ENCODE measurements around the gene ADD1. TPM values are rescaled to one million over a fixed set of nuclear protein-coding genes. Genes with fewer than 3 reads are reported as not detected.

ADD1 gene
- total and polyA plus RNA-seq, 2 donors (not counting 1 experiment from before 2014, with no cell fraction given) = 164 to 171 TPM

DNA sequence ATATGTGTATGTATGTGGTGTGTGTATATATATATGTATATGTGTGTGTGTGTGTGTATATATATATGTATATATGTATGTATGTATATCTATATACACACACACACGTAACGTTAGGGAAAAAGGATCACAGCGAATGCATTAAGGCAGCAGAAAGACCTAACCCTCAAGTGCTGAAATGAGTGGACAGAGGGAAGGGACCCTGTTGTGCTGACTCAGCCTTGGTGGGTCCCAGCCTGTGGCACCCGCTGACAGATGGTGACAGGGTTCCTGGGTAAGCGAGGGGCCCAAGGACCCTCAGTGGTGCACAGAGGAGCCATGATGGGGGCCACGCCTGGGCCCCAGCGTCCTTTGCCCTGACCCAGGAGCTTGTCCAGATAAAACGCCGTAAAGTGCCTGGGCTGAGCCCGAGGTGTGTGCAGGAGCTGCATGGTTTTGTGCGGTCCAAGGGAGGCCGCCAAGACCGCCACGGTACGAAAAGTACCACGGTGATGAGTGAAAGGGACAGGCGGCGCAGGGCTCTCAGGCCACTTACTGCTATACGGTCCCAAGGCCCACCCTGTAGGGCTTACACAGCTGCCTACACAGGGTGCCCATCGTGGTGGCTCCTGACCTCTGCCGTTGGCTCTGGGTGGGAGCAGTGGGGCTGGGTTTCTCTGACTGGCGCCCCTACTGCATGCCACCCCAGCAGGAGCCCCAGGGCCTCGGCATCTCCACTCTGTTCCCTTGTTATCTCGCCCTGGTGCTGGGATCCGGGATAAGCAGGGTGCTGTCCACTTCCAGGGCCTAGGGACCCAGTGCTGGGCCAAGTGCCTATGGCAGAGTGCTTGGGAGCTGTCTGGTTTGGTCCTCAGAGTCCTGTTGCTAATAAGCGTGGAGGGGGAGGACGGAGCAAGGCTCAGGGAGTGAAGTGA, 40.8 kb upstream of the ADD1 start:
- TF ChIP-seq CTCF (conservative IDR thresholded peaks at IDR 0.05 in 1 of 2, IDR thresholded peaks at IDR 0.05 in 1 of 2; ENCODE audit: low read depth in 1 of 2, low read length in 2 of 2) (no peak), EZH2 (IDR thresholded peaks at IDR 0.05; ENCODE audit: low read length, missing control alignments) (no peak)
- no peaks in the 10 kb centered on the region for H3K27me3 ChIP-seq (ENCODE audit: control insufficient read depth, insufficient read depth, low read length)
- H3K4me1 ChIP-seq (ENCODE audit: control insufficient read depth, extremely low read depth, insufficient read depth, low read length) = peaks cover 29% of the 10 kb centered on the region
- H3K36me3 ChIP-seq (ENCODE audit: control insufficient read depth, insufficient read depth, low read length) = peaks cover 4% of the 10 kb centered on the region
- no peaks in the 10 kb centered on the region for H3K9me3 ChIP-seq (ENCODE audit: control insufficient read depth, insufficient read depth, low read depth, low read length)
- no peak overlapping the region for H2AFZ ChIP-seq (ENCODE audit: low read length)
- H3K27ac ChIP-seq (ENCODE audit: insufficient read depth, low read length) = no peak overlapping the region
- no peak overlapping the region for H3K4me2 ChIP-seq (ENCODE audit: extremely low read depth, insufficient read depth, low read length)
- H3K4me3 ChIP-seq (replicated peaks in 1 of 4; ENCODE audit: control extremely low read depth in 1 of 4, insufficient read depth in 1 of 4, low read depth in 3 of 4, low read length in 4 of 4) = no peak overlapping the region
- H4K20me1 ChIP-seq (ENCODE audit: control insufficient read depth, extremely low read depth, insufficient read depth, low read length) = no peaks in the 10 kb centered on the region
- H3K9ac ChIP-seq (ENCODE audit: insufficient read depth, low read length) = no peak overlapping the region
- no peak for DNase-seq (ENCODE audit: low read depth in 2 of 2)
- H3K79me2 ChIP-seq (ENCODE audit: control insufficient read depth, insufficient read depth, low read length) = peaks cover 5% of the 10 kb centered on the region

DNA sequence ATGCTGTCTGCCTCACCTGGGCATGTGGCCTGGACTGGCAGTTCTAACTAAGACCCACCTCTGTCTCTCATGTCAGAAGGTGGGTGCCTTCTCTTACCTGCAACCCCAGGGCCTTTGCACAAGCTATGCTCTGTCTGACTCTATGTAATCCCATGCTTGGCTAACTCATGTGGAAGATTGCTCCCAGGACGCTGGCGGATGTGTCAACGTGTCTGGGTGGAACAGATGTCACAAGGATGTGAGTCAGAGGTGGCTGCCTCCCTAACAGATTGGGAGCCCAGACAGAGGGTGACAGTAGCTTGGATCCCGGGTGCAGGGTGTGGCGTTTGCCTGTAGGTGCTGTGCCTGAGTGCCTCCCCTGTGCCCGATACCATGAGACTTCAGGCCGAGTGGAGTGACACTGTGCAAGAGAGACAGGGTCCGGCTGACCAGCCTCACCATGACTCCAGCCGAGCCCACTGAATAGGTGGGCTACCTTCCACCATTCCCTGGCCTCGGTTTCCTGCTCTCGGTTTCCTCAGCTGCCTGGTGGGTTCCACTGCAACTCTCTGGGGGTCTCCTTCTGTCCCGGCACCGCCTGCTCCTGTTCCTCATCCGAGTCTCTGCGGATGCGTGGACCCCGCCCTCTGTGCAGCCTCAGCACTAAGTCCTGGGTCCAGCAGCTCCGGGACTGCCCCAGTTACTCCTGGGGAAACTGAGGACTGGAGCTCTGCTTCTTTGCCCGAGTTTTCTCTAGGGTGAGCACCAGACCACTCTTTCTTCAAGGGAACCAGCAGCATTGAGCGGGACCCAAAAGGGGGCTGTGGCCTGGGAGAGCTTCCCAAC, 39.8 kb upstream of the ADD1 start:
- peaks cover 5% of the 10 kb centered on the region for H3K79me2 ChIP-seq (ENCODE audit: control insufficient read depth, insufficient read depth, low read length)
- H3K4me3 ChIP-seq (replicated peaks in 1 of 4; ENCODE audit: control extremely low read depth in 1 of 4, insufficient read depth in 1 of 4, low read depth in 3 of 4, low read length in 4 of 4) = no peak overlapping the region
- TF ChIP-seq CTCF (conservative IDR thresholded peaks at IDR 0.05 in 1 of 2, IDR thresholded peaks at IDR 0.05 in 1 of 2; ENCODE audit: low read depth in 1 of 2, low read length in 2 of 2) (no peak), EZH2 (IDR thresholded peaks at IDR 0.05; ENCODE audit: low read length, missing control alignments) (no peak)
- peaks cover 26% of the 10 kb centered on the region for H3K4me1 ChIP-seq (ENCODE audit: control insufficient read depth, extremely low read depth, insufficient read depth, low read length)
- no peaks in the 10 kb centered on the region for H4K20me1 ChIP-seq (ENCODE audit: control insufficient read depth, extremely low read depth, insufficient read depth, low read length)
- no peaks in the 10 kb centered on the region for H3K27me3 ChIP-seq (ENCODE audit: control insufficient read depth, insufficient read depth, low read length)
- DNase-seq (ENCODE audit: low read depth in 2 of 2) = no peak
- H2AFZ ChIP-seq (ENCODE audit: low read length) = no peak overlapping the region
- H3K36me3 ChIP-seq (ENCODE audit: control insufficient read depth, insufficient read depth, low read length) = peaks cover 4% of the 10 kb centered on the region
- H3K9me3 ChIP-seq (ENCODE audit: control insufficient read depth, insufficient read depth, low read depth, low read length) = no peaks in the 10 kb centered on the region
- no peak overlapping the region for H3K4me2 ChIP-seq (ENCODE audit: extremely low read depth, insufficient read depth, low read length)
- H3K9ac ChIP-seq (ENCODE audit: insufficient read depth, low read length) = no peak overlapping the region
- no peak overlapping the region for H3K27ac ChIP-seq (ENCODE audit: insufficient read depth, low read length)

DNA sequence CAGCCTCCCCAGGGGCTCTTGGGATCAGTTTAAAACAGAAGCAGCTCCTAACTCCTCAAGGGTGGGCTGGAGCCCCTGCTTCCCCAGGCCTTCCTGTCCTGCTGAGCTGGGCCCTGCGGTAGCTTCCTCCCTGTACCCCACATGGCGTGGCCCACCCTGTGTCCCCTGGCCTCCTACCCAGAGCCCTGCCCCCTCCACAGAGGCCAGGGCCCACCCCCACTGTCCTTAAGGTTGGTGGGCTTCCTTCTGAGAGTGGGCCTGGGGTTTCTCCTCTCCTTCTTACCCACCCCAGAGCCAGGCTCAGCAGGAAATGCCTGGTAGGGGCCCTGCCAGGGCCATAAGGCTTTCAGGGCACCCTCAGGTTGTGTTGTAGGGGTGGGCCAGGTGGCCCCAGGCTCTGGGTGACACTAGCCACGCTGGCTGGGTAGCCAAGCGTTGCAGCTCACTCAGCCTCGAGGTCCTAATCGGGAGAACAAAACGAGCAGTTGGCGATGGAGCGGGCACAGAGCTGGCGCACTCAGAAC, 39.1 kb upstream of the ADD1 start:
- H3K36me3 ChIP-seq (ENCODE audit: control insufficient read depth, insufficient read depth, low read length) = peaks cover 4% of the 10 kb centered on the region
- no peak for DNase-seq (ENCODE audit: low read depth in 2 of 2)
- no peak overlapping the region for H2AFZ ChIP-seq (ENCODE audit: low read length)
- no peak overlapping the region for H3K4me3 ChIP-seq (replicated peaks in 1 of 4; ENCODE audit: control extremely low read depth in 1 of 4, insufficient read depth in 1 of 4, low read depth in 3 of 4, low read length in 4 of 4)
- no peaks in the 10 kb centered on the region for H3K9me3 ChIP-seq (ENCODE audit: control insufficient read depth, insufficient read depth, low read depth, low read length)
- no peak overlapping the region for H3K27ac ChIP-seq (ENCODE audit: insufficient read depth, low read length)
- no peaks in the 10 kb centered on the region for H4K20me1 ChIP-seq (ENCODE audit: control insufficient read depth, extremely low read depth, insufficient read depth, low read length)
- TF ChIP-seq EZH2 (IDR thresholded peaks at IDR 0.05; ENCODE audit: low read length, missing control alignments) = no peak
- TF ChIP-seq CTCF (conservative IDR thresholded peaks at IDR 0.05 in 1 of 2, IDR thresholded peaks at IDR 0.05 in 1 of 2; ENCODE audit: low read depth in 1 of 2, low read length in 2 of 2) = no peak
- H3K4me2 ChIP-seq (ENCODE audit: extremely low read depth, insufficient read depth, low read length) = no peak overlapping the region
- H3K4me1 ChIP-seq (ENCODE audit: control insufficient read depth, extremely low read depth, insufficient read depth, low read length) = peaks cover 24% of the 10 kb centered on the region
- H3K9ac ChIP-seq (ENCODE audit: insufficient read depth, low read length) = no peak overlapping the region
- H3K79me2 ChIP-seq (ENCODE audit: control insufficient read depth, insufficient read depth, low read length) = peaks cover 2% of the 10 kb centered on the region
- H3K27me3 ChIP-seq (ENCODE audit: control insufficient read depth, insufficient read depth, low read length) = no peaks in the 10 kb centered on the region

Measured in fibroblast of lung (primary cell).